ENCODE data around the gene MEI4.

- TF ChIP-seq CTCF (IDR thresholded peaks at IDR 0.05) (no peak), POLR2A (IDR thresholded peaks at IDR 0.05) (no peak), POLR2AphosphoS5 (IDR thresholded peaks at IDR 0.05) (no peak)
Observed at GRCh38 chr6:77638129-77638830, 14.6 kb upstream of the MEI4 start.

Data from prostate gland (tissue), 2 donors.